ENCODE measurements around the gene COQ10A. TPM values are rescaled to one million over a fixed set of nuclear protein-coding genes. Genes with fewer than 3 reads are reported as not detected.
A peak's percentile ranks its signal among the peaks of the same experiment; 100 is the strongest.

The COQ10A gene
- total RNA-seq, 1 donor from 2014 or later = 18.9 TPM

- TF ChIP-seq, protein P1, sequence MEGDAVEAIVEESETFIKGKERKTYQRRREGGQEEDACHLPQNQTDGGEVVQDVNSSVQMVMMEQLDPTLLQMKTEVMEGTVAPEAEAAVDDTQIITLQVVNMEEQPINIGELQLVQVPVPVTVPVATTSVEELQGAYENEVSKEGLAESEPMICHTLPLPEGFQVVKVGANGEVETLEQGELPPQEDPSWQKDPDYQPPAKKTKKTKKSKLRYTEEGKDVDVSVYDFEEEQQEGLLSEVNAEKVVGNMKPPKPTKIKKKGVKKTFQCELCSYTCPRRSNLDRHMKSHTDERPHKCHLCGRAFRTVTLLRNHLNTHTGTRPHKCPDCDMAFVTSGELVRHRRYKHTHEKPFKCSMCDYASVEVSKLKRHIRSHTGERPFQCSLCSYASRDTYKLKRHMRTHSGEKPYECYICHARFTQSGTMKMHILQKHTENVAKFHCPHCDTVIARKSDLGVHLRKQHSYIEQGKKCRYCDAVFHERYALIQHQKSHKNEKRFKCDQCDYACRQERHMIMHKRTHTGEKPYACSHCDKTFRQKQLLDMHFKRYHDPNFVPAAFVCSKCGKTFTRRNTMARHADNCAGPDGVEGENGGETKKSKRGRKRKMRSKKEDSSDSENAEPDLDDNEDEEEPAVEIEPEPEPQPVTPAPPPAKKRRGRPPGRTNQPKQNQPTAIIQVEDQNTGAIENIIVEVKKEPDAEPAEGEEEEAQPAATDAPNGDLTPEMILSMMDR (IDR thresholded peaks at IDR 0.05; ENCODE audit: partially characterized antibody, unreplicated experiment) = no peak
- H3K9me3 Mint-ChIP-seq (ENCODE audit: unreplicated experiment) = peaks cover 2% of the 10 kb centered on the region
- peak overlapping the region; percentile 79 for H3K27ac Mint-ChIP-seq (ENCODE audit: unreplicated experiment)
- H3K27me3 Mint-ChIP-seq (ENCODE audit: unreplicated experiment) = peaks cover 2% of the 10 kb centered on the region
- peak; percentile 65 for DNase-seq
- no peaks in the 10 kb centered on the region for H3K36me3 Mint-ChIP-seq (ENCODE audit: unreplicated experiment)
- H3K4me3 Mint-ChIP-seq (ENCODE audit: unreplicated experiment) = peak overlapping the region; percentile 92
- peaks cover 5% of the 10 kb centered on the region for H3K4me1 Mint-ChIP-seq (ENCODE audit: low read depth, unreplicated experiment)
These were observed 9.2 kb upstream of the COQ10A start for GRCh38 chr12:56257491-56258067.

- Mint-ChIP-seq H3K9me3 (ENCODE audit: unreplicated experiment) (peaks cover 2% of the 10 kb centered on the region), H3K27ac (ENCODE audit: unreplicated experiment) (peak within 1 kb of the TSS; percentile 93), H3K4me1 (ENCODE audit: low read depth, unreplicated experiment) (peaks cover 5% of the 10 kb centered on the region), H3K4me3 (ENCODE audit: unreplicated experiment) (peak within 1 kb of the TSS; percentile 95), H3K36me3 (ENCODE audit: unreplicated experiment) (no peaks in the 10 kb centered on the region), H3K27me3 (ENCODE audit: unreplicated experiment) (peaks cover 2% of the 10 kb centered on the region)
- TF ChIP-seq, protein P1 (IDR thresholded peaks at IDR 0.05; ENCODE audit: partially characterized antibody, unreplicated experiment) = peak; percentile 74
- peak; percentile 83 for DNase-seq
These were observed 8.5 kb upstream of the COQ10A start, which contains the start of gene ANKRD52 for GRCh38 chr12:56258068-56258819. TSS of gene ANKRD52 (minus strand) at chr12:56258384. CDS start at chr12:56258269, 115 bp downstream.

- DNase-seq = no peak
- Mint-ChIP-seq H3K4me1 (ENCODE audit: low read depth, unreplicated experiment) (peaks cover 5% of the 10 kb centered on the region), H3K27ac (ENCODE audit: unreplicated experiment) (peak overlapping the region; percentile 93), H3K4me3 (ENCODE audit: unreplicated experiment) (peak overlapping the region; percentile 95), H3K36me3 (ENCODE audit: unreplicated experiment) (no peaks in the 10 kb centered on the region), H3K27me3 (ENCODE audit: unreplicated experiment) (peaks cover 2% of the 10 kb centered on the region), H3K9me3 (ENCODE audit: unreplicated experiment) (peaks cover 2% of the 10 kb centered on the region)
- TF ChIP-seq, protein P1 (IDR thresholded peaks at IDR 0.05; ENCODE audit: partially characterized antibody, unreplicated experiment) = no peak
These were observed 7.9 kb upstream of the COQ10A start for GRCh38 chr12:56258820-56259183.

DNA sequence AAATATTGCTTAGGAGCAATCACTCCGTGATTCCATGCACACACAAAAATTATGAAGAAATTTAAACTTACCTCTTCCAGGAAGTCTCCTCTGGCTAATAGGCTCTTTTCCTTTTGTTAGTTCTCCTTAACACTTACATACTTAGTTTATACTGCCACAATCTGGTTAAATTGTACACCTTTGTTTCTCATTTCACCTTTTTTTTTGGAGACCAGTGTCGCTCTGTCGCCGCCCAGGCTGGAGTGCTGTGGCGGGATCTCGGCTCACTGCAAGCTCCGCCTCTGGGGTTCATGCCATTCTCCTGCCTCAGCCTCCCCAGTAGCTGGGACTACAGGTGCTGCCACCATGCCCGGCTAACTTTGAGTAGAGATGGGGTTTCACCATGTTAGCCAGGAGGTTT, 6.4 kb upstream of the COQ10A start:
- Mint-ChIP-seq H3K4me3 (ENCODE audit: unreplicated experiment) (no peak overlapping the region), H3K4me1 (ENCODE audit: low read depth, unreplicated experiment) (peaks cover 5% of the 10 kb centered on the region), H3K27ac (ENCODE audit: unreplicated experiment) (no peak overlapping the region), H3K36me3 (ENCODE audit: unreplicated experiment) (no peaks in the 10 kb centered on the region), H3K27me3 (ENCODE audit: unreplicated experiment) (peaks cover 2% of the 10 kb centered on the region), H3K9me3 (ENCODE audit: unreplicated experiment) (peaks cover 2% of the 10 kb centered on the region)
- TF ChIP-seq, protein P1 (IDR thresholded peaks at IDR 0.05; ENCODE audit: partially characterized antibody, unreplicated experiment) = no peak
- DNase-seq = no peak

DNA sequence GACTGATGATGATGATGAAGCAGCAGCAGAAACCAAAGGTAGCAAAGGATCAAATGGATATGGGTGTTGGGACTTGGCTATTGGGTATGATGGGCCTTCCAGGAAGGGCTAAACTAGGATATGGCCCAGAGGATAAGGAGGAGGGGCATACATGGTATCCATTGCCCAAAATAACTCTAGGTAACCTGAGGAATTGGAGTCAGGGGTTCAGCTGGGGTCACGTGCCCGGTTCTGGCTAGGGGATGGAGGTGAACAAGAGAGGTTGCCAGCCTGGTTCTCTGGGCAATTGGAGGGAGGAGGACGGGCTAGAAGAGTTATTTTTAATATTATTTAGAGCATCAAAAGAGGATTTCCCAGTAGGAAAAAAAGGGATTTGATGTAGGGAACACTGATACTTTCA, 5.8 kb upstream of the COQ10A start:
- Mint-ChIP-seq H3K4me3 (ENCODE audit: unreplicated experiment) (no peak overlapping the region), H3K9me3 (ENCODE audit: unreplicated experiment) (peaks cover 2% of the 10 kb centered on the region)
- DNase-seq = no peak

More for the DNA sequence above, 5.8 kb upstream of the COQ10A start:
- peaks cover 2% of the 10 kb centered on the region for H3K27me3 Mint-ChIP-seq (ENCODE audit: unreplicated experiment)
- H3K27ac Mint-ChIP-seq (ENCODE audit: unreplicated experiment) = peak overlapping the region; percentile 4
- H3K36me3 Mint-ChIP-seq (ENCODE audit: unreplicated experiment) = no peaks in the 10 kb centered on the region
- H3K4me1 Mint-ChIP-seq (ENCODE audit: low read depth, unreplicated experiment) = peaks cover 5% of the 10 kb centered on the region
- TF ChIP-seq, protein P1 (IDR thresholded peaks at IDR 0.05; ENCODE audit: partially characterized antibody, unreplicated experiment) = no peak
